Loucy (cell line): ENCODE measurements around the gene HUWE1.

Source experiments
- EZH2phosphoT487 ChIP-seq: fragments of 200-600 bp; IDR thresholded peaks from 2 replicates; pipeline ENCODE4 v1.6.1; 2018; ENCODE audit warnings: antibody characterized with exemption, mild to moderate bottlenecking, moderate library complexity, borderline replicate concordance
- TF ChIP-seq, protein P1 (sequence below): fragments of 200-600 bp; sonication (generic); conservative IDR thresholded peaks from 2 replicates; pipeline ENCODE4 v1.5.1; 2014; ENCODE audit warnings: mild to moderate bottlenecking, antibody characterized with exemption, low read length

GRCh38 chrX:53659039-53659438 lies 27.5 kb downstream of the HUWE1 start:
- TF ChIP-seq, protein P1, sequence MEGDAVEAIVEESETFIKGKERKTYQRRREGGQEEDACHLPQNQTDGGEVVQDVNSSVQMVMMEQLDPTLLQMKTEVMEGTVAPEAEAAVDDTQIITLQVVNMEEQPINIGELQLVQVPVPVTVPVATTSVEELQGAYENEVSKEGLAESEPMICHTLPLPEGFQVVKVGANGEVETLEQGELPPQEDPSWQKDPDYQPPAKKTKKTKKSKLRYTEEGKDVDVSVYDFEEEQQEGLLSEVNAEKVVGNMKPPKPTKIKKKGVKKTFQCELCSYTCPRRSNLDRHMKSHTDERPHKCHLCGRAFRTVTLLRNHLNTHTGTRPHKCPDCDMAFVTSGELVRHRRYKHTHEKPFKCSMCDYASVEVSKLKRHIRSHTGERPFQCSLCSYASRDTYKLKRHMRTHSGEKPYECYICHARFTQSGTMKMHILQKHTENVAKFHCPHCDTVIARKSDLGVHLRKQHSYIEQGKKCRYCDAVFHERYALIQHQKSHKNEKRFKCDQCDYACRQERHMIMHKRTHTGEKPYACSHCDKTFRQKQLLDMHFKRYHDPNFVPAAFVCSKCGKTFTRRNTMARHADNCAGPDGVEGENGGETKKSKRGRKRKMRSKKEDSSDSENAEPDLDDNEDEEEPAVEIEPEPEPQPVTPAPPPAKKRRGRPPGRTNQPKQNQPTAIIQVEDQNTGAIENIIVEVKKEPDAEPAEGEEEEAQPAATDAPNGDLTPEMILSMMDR: no peak
- TF ChIP-seq EZH2phosphoT487: no peak
